Keratinocyte (primary cell): ENCODE results near the gene MICU2.

ENCODE experiments used
- EZH2 ChIP-seq: IDR thresholded peaks from one replicate; pipeline ENCODE4 v1.6.1; 2012; ENCODE audit warnings: inconsistent platforms, mild to moderate bottlenecking, low read length, moderate library complexity
- TF ChIP-seq, protein P1 (sequence below), 3 experiments: IDR thresholded peaks in 1 of 3; conservative IDR thresholded peaks in 1 of 3; optimal IDR thresholded peaks in 1 of 3; 2 replicates in 2 of 3; 3 replicates in 1 of 3; pipeline versions ENCODE3 to v1.5.1; 2011; ENCODE audit warnings: low read length in 3 of 3, mild to moderate bottlenecking in 3 of 3, moderate library complexity in 2 of 3, control low read depth in 1 of 3, inconsistent platforms in 1 of 3; ENCODE audit not compliant: insufficient read depth in 2 of 3; ENCODE audit errors: extremely low read depth in 1 of 3

DNA sequence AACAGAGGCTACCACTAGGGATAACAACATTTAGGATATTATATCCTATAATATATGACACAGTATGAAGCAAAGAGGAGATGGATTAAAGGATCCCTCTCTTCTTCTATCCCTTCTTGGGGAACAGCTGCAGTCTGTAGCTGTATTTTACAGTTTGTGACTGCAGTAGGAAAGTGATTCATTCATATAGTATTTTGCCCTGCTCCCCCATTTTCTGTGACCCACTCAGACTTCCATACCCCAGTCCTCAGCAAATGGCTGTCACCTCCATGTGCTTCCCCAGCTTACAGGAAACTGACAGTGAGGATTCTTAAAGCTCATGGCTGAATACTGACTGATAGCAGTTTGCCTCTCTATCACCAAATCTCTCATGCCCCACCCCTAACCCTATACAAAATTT lies 27.5 kb downstream of the MICU2 start:
- no peak for TF ChIP-seq EZH2
- TF ChIP-seq, protein P1, sequence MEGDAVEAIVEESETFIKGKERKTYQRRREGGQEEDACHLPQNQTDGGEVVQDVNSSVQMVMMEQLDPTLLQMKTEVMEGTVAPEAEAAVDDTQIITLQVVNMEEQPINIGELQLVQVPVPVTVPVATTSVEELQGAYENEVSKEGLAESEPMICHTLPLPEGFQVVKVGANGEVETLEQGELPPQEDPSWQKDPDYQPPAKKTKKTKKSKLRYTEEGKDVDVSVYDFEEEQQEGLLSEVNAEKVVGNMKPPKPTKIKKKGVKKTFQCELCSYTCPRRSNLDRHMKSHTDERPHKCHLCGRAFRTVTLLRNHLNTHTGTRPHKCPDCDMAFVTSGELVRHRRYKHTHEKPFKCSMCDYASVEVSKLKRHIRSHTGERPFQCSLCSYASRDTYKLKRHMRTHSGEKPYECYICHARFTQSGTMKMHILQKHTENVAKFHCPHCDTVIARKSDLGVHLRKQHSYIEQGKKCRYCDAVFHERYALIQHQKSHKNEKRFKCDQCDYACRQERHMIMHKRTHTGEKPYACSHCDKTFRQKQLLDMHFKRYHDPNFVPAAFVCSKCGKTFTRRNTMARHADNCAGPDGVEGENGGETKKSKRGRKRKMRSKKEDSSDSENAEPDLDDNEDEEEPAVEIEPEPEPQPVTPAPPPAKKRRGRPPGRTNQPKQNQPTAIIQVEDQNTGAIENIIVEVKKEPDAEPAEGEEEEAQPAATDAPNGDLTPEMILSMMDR (optimal IDR thresholded peaks at IDR 0.05 in 1 of 3, IDR thresholded peaks at IDR 0.05 in 1 of 3, conservative IDR thresholded peaks at IDR 0.05 in 1 of 3; ENCODE audit: extremely low read depth in 1 of 3, insufficient read depth in 2 of 3, low read length in 3 of 3) = no peak
